Measurements from ENCODE around the gene CCN5.

DNA sequence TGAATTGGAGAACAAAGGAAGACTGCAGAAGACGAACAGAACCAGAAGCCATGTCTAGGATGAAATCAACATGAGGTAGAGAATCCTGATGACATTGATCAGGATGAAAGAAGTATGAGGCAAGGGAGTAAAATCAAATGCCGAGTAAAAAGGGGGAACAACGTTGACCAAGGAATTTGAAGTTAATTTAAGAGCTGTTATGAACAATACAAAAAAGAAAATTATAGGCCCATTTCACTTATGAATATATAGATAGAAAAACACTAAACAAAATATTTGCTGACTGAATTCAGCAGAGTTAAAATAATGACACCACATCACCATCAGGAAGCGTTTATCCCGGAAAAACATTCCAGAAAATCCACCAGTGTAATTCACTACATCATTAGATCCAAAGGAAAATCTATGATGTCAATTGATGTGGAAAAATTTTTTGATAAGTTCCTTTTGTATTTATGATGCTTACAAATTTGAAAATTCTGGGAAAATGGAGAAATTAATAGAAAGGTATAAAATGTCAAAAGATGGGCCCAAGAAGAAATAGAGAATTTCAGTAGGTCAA, 8.1 kb upstream of the CCN5 start:
- TF ChIP-seq POLR2A (IDR thresholded peaks at IDR 0.05), result no peak
- TF ChIP-seq, protein P1, sequence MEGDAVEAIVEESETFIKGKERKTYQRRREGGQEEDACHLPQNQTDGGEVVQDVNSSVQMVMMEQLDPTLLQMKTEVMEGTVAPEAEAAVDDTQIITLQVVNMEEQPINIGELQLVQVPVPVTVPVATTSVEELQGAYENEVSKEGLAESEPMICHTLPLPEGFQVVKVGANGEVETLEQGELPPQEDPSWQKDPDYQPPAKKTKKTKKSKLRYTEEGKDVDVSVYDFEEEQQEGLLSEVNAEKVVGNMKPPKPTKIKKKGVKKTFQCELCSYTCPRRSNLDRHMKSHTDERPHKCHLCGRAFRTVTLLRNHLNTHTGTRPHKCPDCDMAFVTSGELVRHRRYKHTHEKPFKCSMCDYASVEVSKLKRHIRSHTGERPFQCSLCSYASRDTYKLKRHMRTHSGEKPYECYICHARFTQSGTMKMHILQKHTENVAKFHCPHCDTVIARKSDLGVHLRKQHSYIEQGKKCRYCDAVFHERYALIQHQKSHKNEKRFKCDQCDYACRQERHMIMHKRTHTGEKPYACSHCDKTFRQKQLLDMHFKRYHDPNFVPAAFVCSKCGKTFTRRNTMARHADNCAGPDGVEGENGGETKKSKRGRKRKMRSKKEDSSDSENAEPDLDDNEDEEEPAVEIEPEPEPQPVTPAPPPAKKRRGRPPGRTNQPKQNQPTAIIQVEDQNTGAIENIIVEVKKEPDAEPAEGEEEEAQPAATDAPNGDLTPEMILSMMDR (IDR thresholded peaks at IDR 0.05), result no peak
